ENCODE results near the gene SP6. TPM values are rescaled to one million over a fixed set of nuclear protein-coding genes. Genes with fewer than 3 reads are reported as not detected.

Gene SP6
- total RNA-seq, 1 experiment from 2014 or later: 10.8 TPM

Other genes starting within 250 kb of the SP6 start
- gene KPNB1, start 201.2 kb downstream of the SP6 start, total RNA-seq (2021; ENCODE audit: unreplicated experiment): 526 TPM
- 12.4 TPM for gene TBKBP1, start 157.0 kb downstream of the SP6 start, total RNA-seq (2021; ENCODE audit: unreplicated experiment)
- gene TBX21, start 117.9 kb downstream of the SP6 start, total RNA-seq (2021; ENCODE audit: unreplicated experiment): 0.20 TPM
- gene OSBPL7, start 29.4 kb downstream of the SP6 start, total RNA-seq (2021; ENCODE audit: unreplicated experiment): 20.5 TPM
- gene MRPL10, start 19.6 kb downstream of the SP6 start, total RNA-seq (2021; ENCODE audit: unreplicated experiment): 112 TPM
- gene LRRC46, start 19.5 kb downstream of the SP6 start, total RNA-seq (2021; ENCODE audit: unreplicated experiment): 0.76 TPM
- gene SCRN2, start 9.9 kb downstream of the SP6 start, total RNA-seq (2021; ENCODE audit: unreplicated experiment): 53.2 TPM
- gene SP2, start 45.1 kb upstream of the SP6 start, total RNA-seq (2021; ENCODE audit: unreplicated experiment): 22.2 TPM
- 74.9 TPM for gene PNPO, start 90.4 kb upstream of the SP6 start, total RNA-seq (2021; ENCODE audit: unreplicated experiment)
- gene PRR15L, start 106.7 kb upstream of the SP6 start, total RNA-seq (2021; ENCODE audit: unreplicated experiment): 0.34 TPM
- 255 TPM for gene CDK5RAP3, start 120.0 kb upstream of the SP6 start, total RNA-seq (2021; ENCODE audit: unreplicated experiment)
- not detected for gene COPZ2, start 186.6 kb upstream of the SP6 start, total RNA-seq (2021; ENCODE audit: unreplicated experiment)
- gene NFE2L1, start 197.2 kb upstream of the SP6 start, total RNA-seq (2021; ENCODE audit: unreplicated experiment): 135 TPM

Data from HCT116 (cell line).